ENCODE measurements around the gene CETP.

Gene CETP

GRCh38 chr16:57019746-57020145 is 58.0 kb downstream of the CETP start:
- no peak for DNase-seq (ENCODE audit: low read depth in 3 of 3, low spot score in 1 of 3)

- no peak for DNase-seq (ENCODE audit: low read depth in 3 of 3, low spot score in 1 of 3)
Measured at GRCh38 chr16:57020651-57021050, 58.9 kb downstream of the CETP start.

- DNase-seq (ENCODE audit: low read depth in 3 of 3, low spot score in 1 of 3), result no peak
Measured at GRCh38 chr16:57021757-57022156, 60.0 kb downstream of the CETP start.

- no peak for DNase-seq (ENCODE audit: low read depth in 3 of 3, low spot score in 1 of 3)
Measured at GRCh38 chr16:57022445-57022844, 60.7 kb downstream of the CETP start.

- peak; percentile 57 to 73 (median 57) for DNase-seq (ENCODE audit: low read depth in 3 of 3, low spot score in 1 of 3)
Measured at GRCh38 chr16:57023541-57024249, 61.9 kb downstream of the CETP start.

- no peak for DNase-seq (ENCODE audit: low read depth in 3 of 3, low spot score in 1 of 3)
Measured at GRCh38 chr16:57024894-57025680, 63.3 kb downstream of the CETP start.

- no peak for DNase-seq (ENCODE audit: low read depth in 3 of 3, low spot score in 1 of 3)
Measured at GRCh38 chr16:57025941-57026777, 64.4 kb downstream of the CETP start.

GRCh38 chr16:57026778-57027062 is 65.0 kb downstream of the CETP start:
- no peak for DNase-seq (ENCODE audit: low read depth in 3 of 3, low spot score in 1 of 3)

GRCh38 chr16:57027067-57027466 is 65.3 kb downstream of the CETP start:
- DNase-seq (ENCODE audit: low read depth in 3 of 3, low spot score in 1 of 3), result no peak

GRCh38 chr16:57028086-57028485 is 66.3 kb downstream of the CETP start:
- no peak for DNase-seq (ENCODE audit: low read depth in 3 of 3, low spot score in 1 of 3)

- no peak for DNase-seq (ENCODE audit: low read depth in 3 of 3, low spot score in 1 of 3)
Measured at GRCh38 chr16:57029161-57030160, 67.7 kb downstream of the CETP start.

- DNase-seq (ENCODE audit: low read depth in 3 of 3, low spot score in 1 of 3), result no peak
Measured at GRCh38 chr16:57030346-57030902, 68.7 kb downstream of the CETP start.

GRCh38 chr16:57031156-57031555 is 69.4 kb downstream of the CETP start:
- DNase-seq (ENCODE audit: low read depth in 3 of 3, low spot score in 1 of 3), result no peak

GRCh38 chr16:57032346-57032745 is 70.6 kb downstream of the CETP start:
- DNase-seq (ENCODE audit: low read depth in 3 of 3, low spot score in 1 of 3), result no peak

GRCh38 chr16:57032931-57033330 is 71.2 kb downstream of the CETP start:
- no peak for DNase-seq (ENCODE audit: low read depth in 3 of 3, low spot score in 1 of 3)

Data from stimulated activated CD4-positive, alpha-beta T cell treated with anti-CD3 and anti-CD28 coated beads, TNF-alpha, amount 100 ng/mL, for 1 hour (primary cell).